ENCODE measurements around the gene RNF13. TPM values are rescaled to one million over a fixed set of nuclear protein-coding genes. Genes with fewer than 3 reads are reported as not detected.

The RNF13 gene
- total RNA-seq, 1 experiment from 2014 or later = 28.9 TPM

GRCh38 chr3:149790698-149791097 is 22.3 kb upstream of the RNF13 start (continued):
- no peak for TF ChIP-seq HMGA2 (CRISPR knock-in tag; IDR thresholded peaks at IDR 0.05)
- TF ChIP-seq ZNF423 (CRISPR knock-in tag; IDR thresholded peaks at IDR 0.05) = no peak
- TF ChIP-seq ERG (CRISPR knock-in tag; IDR thresholded peaks at IDR 0.05) = no peak
- no peak for TF ChIP-seq SP1 (CRISPR knock-in tag; conservative IDR thresholded peaks at IDR 0.05)
- no peak for TF ChIP-seq FOXP1 (CRISPR knock-in tag; IDR thresholded peaks at IDR 0.05; ENCODE audit: borderline replicate concordance)

- H3K4me1 Mint-ChIP-seq = no peaks in the 10 kb centered on the region
- H3K9me3 Mint-ChIP-seq = no peaks in the 10 kb centered on the region
- DNase-seq (ENCODE audit: low spot score) (no peak), ATAC-seq (no peak)
- ChIA-PET CTCF (interaction anchor here (0.7 to 1.6 kb wide), 2 partner anchors 15 to 75 kb away, joined by 3 to 11 read pairs; no protein-coding TSS in a partner anchor), POLR2A (no interaction called here)
- TF ChIP-seq ZNF423 (CRISPR knock-in tag; IDR thresholded peaks at IDR 0.05) (no peak), AR (CRISPR knock-in tag; IDR thresholded peaks at IDR 0.05) (no peak), TEAD1 (CRISPR knock-in tag; IDR thresholded peaks at IDR 0.05) (no peak)
- no peak within 1 kb of the TSS for H3K4me3 Mint-ChIP-seq
- H3K27ac Mint-ChIP-seq = no peak within 1 kb of the TSS
- H3K27me3 Mint-ChIP-seq (ENCODE audit: low read depth) = no peaks in the 10 kb centered on the region; the same call in none of the 2 replicates
- no peaks in the 10 kb centered on the region for H3K36me3 Mint-ChIP-seq
Observed at GRCh38 chr3:149792452-149793270, 20.4 kb upstream of the RNF13 start, which contains the start of gene ANKUB1. TSS of gene ANKUB1 (minus strand) at chr3:149792554. CDS start at chr3:149792366, 188 bp downstream.

- Mint-ChIP-seq H3K4me1 (no peaks in the 10 kb centered on the region), H3K27ac (no peak overlapping the region), H3K27me3 (ENCODE audit: low read depth) (peaks cover 3% of the 10 kb centered on the region; the same call in 1 of the 2 replicates), H3K4me3 (no peak overlapping the region), H3K9me3 (peaks cover 12% of the 10 kb centered on the region; the same call in 1 of the 2 replicates), H3K36me3 (no peaks in the 10 kb centered on the region)
- DNase-seq (ENCODE audit: low spot score) (no peak), ATAC-seq (no peak)
- ChIA-PET CTCF (interaction anchor here (0.8 to 2.4 kb wide), 2 partner anchors 12 to 25 kb away, joined by 4 to 14 read pairs; no protein-coding TSS in a partner anchor), POLR2A (no interaction called here)
- TF ChIP-seq GTF2I (CRISPR knock-in tag; conservative IDR thresholded peaks at IDR 0.05) (no peak), SMAD4 (CRISPR knock-in tag; IDR thresholded peaks at IDR 0.05) (no peak), PREB (CRISPR knock-in tag; IDR thresholded peaks at IDR 0.05; ENCODE audit: borderline replicate concordance) (no peak), FOXP1 (CRISPR knock-in tag; IDR thresholded peaks at IDR 0.05; ENCODE audit: borderline replicate concordance) (no peak), E2F5 (CRISPR knock-in tag; IDR thresholded peaks at IDR 0.05) (no peak), E2F4 (CRISPR knock-in tag; IDR thresholded peaks at IDR 0.05; ENCODE audit: borderline replicate concordance, low read depth) (no peak), ARID4B (CRISPR knock-in tag; IDR thresholded peaks at IDR 0.05; ENCODE audit: borderline replicate concordance) (no peak), USF1 (CRISPR knock-in tag; IDR thresholded peaks at IDR 0.05) (no peak)
Observed at GRCh38 chr3:149796026-149796425, 17.0 kb upstream of the RNF13 start.

All from WTC11 (cell line).